Globus pallidus (tissue), 1 donor: ENCODE data around the gene OR1E2.
"Not testable (repeated sequence)": the region's sequence is repeated elsewhere in the genome, so short reads cannot be mapped to it uniquely, and the experiment has no call there.

Source experiments
- DNase-seq: peaks from one replicate; pipeline ENCODE4 v3.0.0-alpha.2; 2015; ENCODE audit warnings: low spot score

OR1E2 gene, protein sequence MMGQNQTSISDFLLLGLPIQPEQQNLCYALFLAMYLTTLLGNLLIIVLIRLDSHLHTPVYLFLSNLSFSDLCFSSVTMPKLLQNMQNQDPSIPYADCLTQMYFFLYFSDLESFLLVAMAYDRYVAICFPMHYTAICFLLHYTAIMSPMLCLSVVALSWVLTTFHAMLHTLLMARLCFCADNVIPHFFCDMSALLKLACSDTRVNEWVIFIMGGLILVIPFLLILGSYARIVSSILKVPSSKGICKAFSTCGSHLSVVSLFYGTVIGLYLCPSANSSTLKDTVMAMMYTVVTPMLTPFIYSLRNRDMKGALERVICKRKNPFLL

GRCh38 chr17:3433741-3434140 is at the start of gene OR1E2:
OR1E2 (minus strand) TSS chr17:3433841; CDS start chr17:3433841, 0 bp downstream.
- DNase-seq: no peak

DNA sequence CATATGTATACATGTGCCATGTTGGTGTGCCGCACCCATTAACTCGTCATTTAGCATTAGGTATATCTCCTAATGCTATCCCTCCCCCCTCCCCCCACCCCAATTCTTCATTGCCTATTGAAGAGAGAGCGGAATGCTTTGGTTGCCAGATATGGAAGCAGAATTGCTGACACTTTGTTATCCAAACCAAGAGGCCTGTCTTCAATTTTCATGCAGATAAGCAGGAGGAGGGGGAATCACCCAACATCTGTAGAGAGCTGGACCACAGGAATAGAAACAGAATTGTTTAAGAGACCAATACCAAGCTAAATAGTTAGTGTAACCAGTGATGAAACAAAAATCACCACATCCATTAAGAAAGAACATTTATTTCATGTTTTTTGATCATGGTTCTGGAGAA is 49.2 kb upstream of the OR1E2 start:
- DNase-seq: no peak

GRCh38 chr17:3479988-3480387 is 46.3 kb upstream of the OR1E2 start:
- no peak for DNase-seq

GRCh38 chr17:3475812-3476610 is 42.4 kb upstream of the OR1E2 start, which contains the start of gene ASPA:
ASPA (plus strand) TSS chr17:3475997; CDS start chr17:3476160, 163 bp downstream.
- DNase-seq: peak; percentile 82

GRCh38 chr17:3475251-3475685 is 41.6 kb upstream of the OR1E2 start:
- DNase-seq: peak; percentile 66

GRCh38 chr17:3474212-3474611 is 40.6 kb upstream of the OR1E2 start:
- DNase-seq: peak; percentile 40

GRCh38 chr17:3472137-3472536 is 38.5 kb upstream of the OR1E2 start:
- no peak for DNase-seq

DNA sequence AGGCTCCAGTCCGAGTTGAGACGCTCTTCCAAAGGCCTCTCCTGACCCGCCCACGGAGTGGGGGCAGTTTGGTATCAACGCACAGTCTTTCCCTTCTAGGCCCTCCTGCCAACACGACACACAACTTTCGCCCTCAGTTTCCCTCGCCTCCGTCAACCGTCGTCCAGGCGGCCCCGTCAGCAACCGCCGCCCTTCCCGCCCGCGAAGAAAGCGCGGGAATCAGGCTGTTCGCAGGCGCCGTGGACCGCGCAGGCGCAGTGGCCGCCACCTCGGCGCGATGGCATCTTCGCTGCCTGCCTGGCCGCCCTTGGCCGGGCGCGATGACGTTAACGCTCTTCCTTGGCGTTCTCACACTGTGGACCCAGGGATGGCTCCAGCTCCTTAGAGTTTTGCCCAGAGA is 38.0 kb upstream of the OR1E2 start, which contains the start of gene SPATA22:
SPATA22 (minus strand) TSS at position 221 of the 400 bp plus-strand sequence. CDS start 2,494 bp downstream, outside the sequence.
- DNase-seq: no peak

GRCh38 chr17:3469529-3469928 is 35.9 kb upstream of the OR1E2 start:
- no peak for DNase-seq

- not testable (repeated sequence) for DNase-seq
These were observed 32.7 kb upstream of the OR1E2 start for GRCh38 chr17:3466355-3466754.

DNA sequence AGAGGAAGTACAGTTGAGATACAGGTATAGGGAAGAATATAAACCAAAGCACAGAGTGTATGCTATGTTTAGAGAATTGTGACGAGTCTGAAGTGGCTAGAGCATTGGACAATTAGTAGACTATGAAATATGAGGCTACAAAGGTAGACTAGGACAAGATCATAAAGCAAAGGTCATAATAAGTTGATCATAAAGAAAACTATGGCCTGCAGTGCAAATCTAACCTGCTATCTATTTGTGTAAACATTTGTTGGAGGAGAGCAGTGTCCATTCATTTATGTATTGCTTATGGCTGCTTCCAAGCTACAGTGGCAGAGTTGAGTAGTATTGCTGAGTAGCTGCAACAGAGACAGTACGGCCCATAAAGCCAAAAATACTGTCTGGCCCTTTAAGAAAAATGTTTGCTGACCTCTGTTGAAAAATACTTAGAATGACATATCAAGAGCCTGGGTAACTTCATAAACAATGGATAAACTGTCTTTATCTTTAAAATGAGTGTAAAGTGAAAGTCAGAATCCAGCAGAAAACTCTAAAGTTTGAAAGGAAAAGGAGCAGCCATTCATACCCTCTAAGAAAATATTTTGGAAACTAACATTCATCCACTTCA is 14.5 kb upstream of the OR1E2 start:
- peak; percentile 2 for DNase-seq

DNA sequence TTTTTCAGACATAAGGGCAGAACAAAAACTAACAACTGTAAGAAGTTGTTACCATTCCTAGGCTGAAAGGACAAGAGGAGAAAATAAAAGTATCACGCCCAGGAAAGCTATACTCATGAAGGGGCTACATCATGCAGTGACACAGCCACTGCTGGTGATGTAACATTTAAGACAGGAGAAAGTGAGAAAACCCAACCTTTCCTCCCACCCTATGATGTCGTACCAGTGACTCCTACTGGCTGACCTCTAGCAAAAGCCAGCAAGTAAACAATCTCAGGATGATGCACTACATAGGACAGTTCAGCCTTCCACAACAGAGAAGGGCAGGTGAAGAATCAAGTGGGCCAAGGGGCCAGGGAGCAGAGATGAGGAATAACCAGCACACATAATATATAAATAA is 14.0 kb upstream of the OR1E2 start:
- peak; percentile 15 for DNase-seq

- no peak for DNase-seq
These were observed 6.8 kb upstream of the OR1E2 start for GRCh38 chr17:3440451-3440850.

DNA sequence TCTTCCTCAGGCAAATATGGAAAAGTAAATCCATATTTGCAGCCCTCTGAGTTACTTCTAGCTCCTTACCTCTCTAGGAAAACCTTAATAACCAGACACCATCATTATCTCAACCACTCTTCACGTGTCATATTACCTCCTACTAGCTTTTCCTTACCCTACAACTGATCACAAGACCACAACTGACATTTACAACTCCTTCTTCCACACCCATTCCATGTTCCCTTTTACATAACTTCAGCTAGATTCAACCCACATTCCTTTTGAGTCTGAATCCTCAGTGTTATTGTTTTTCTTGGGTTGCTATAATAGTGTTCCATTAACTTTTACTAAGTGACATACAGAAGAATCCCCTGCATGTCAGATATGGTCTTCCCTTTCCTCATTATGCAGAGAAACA is 4.7 kb upstream of the OR1E2 start:
- DNase-seq: no peak

DNA sequence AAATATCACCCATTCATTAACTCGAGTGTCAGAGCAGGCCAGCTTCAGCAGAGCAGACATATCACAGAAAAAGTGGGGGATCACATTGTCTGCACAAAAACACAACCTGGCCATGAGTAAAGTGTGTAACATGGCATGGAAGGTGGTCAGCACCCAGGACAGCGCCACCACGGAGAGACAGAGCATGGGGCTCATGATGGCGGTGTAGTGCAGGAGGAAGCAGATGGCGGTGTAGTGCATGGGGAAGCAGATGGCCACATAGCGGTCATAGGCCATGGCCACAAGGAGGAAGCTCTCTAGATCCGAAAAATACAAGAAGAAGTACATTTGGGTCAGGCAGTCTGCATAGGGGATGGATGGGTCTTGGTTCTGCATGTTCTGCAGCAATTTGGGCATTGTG is 426 bp downstream of the OR1E2 start:
- DNase-seq: peak; percentile 5

- no peak for DNase-seq
These were observed 15.4 kb downstream of the OR1E2 start for GRCh38 chr17:3418222-3418621.

- DNase-seq: no peak
These were observed 18.0 kb downstream of the OR1E2 start for GRCh38 chr17:3415610-3416009.

GRCh38 chr17:3412216-3412615 is 21.4 kb downstream of the OR1E2 start:
- DNase-seq: not testable (repeated sequence)

GRCh38 chr17:3411070-3411469 is 22.6 kb downstream of the OR1E2 start, which contains the start of gene OR3A3:
OR3A3 (plus strand) TSS chr17:3411370.
- DNase-seq: no peak

- not testable (repeated sequence) for DNase-seq
These were observed 29.8 kb downstream of the OR1E2 start for GRCh38 chr17:3403856-3404255.

- DNase-seq: no peak
These were observed 31.9 kb downstream of the OR1E2 start for GRCh38 chr17:3401786-3402185.

DNA sequence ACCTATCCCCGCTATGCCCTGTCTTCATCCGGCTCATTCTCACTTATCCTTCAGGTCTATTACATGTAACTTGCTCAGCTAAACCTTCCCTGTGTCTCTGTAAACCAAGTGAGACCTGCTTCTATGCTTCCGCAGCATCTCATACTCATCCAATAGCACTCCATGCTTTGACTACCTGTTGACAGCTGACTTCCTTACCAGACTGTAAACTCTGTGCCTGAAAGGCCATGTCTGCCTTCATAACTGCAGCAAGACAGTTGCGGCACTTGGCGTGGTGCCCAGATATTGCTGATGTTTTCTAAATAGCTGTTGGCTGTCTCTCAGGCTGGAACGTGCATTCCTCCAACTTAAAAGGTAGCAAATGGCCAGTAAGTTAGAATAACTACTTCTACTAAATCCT is 33.6 kb downstream of the OR1E2 start:
- no peak for DNase-seq

- no peak for DNase-seq
These were observed 35.3 kb downstream of the OR1E2 start, which contains the start of gene OR1E1 for GRCh38 chr17:3398310-3398709. OR1E1 (minus strand) TSS chr17:3398410; CDS start chr17:3398410, 0 bp downstream.
